Measurements from ENCODE around the gene FBRSL1.

DNA sequence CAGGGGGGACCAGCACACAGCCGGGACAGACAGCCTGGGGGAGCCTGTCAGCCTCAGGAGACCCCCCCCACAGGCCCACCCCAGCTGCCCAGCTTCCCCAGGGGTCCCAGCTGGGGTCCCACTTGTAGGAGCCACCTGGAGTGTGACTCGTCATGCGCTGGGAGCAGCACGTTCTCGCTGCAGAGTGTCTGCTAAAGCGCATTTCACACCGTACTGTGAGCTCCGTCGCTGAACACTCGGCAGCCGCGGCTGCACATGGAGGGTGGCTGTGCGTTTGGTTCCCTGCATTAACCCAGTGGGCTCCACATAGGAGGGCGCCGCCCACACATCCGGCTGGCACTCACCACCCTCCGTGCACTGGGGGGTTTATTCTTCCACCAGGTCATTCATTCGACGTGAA is 56.7 kb downstream of the FBRSL1 start:
- TF ChIP-seq CTCF (IDR thresholded peaks at IDR 0.05; ENCODE audit: extremely low read depth in 1 of 2, insufficient read depth in 1 of 2, low read depth in 1 of 2, low read length in 2 of 2) (no peak), FOS (IDR thresholded peaks at IDR 0.05; ENCODE audit: borderline replicate concordance, insufficient read depth, low read length) (no peak), POLR2AphosphoS5 (IDR thresholded peaks at IDR 0.05; ENCODE audit: insufficient read depth, low read depth, low read length) (no peak), EZH2 (IDR thresholded peaks at IDR 0.05; ENCODE audit: borderline replicate concordance, low read depth, low read length, severe bottlenecking) (no peak), POLR2A (IDR thresholded peaks at IDR 0.05; ENCODE audit: low read depth, low read length) (no peak), JUN (IDR thresholded peaks at IDR 0.05; ENCODE audit: borderline replicate concordance, insufficient read depth, insufficient read length, low read depth) (no peak), GATA2 (IDR thresholded peaks at IDR 0.05; ENCODE audit: insufficient read depth, insufficient read length, low read depth, low read length) (no peak)
- TF ChIP-seq, protein P1, sequence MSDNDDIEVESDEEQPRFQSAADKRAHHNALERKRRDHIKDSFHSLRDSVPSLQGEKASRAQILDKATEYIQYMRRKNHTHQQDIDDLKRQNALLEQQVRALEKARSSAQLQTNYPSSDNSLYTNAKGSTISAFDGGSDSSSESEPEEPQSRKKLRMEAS (IDR thresholded peaks at IDR 0.05; ENCODE audit: insufficient read depth, insufficient read length) = no peak
